ENCODE measurements around the gene CC2D2A.

Gene CC2D2A

DNA sequence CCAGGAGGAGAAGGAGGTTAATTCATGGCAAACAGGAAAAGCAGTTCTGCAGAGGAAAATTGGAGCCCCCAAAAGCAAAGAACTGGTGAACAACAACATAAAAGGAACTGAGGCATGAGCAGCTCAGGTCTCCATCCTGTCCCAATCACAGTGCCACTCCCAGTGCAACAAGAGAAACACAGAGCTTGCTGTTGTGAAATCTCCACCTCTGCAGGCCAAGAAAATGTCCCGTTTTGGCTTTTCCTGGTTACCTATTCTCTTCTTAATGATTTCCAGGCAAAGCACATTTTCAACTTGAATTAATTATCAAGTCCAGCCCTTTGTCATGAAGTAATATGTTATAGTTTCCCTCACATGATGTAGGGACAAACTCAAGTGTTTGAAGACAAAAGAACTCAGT lies 41.1 kb upstream of the CC2D2A start:
- TF ChIP-seq, protein P1, sequence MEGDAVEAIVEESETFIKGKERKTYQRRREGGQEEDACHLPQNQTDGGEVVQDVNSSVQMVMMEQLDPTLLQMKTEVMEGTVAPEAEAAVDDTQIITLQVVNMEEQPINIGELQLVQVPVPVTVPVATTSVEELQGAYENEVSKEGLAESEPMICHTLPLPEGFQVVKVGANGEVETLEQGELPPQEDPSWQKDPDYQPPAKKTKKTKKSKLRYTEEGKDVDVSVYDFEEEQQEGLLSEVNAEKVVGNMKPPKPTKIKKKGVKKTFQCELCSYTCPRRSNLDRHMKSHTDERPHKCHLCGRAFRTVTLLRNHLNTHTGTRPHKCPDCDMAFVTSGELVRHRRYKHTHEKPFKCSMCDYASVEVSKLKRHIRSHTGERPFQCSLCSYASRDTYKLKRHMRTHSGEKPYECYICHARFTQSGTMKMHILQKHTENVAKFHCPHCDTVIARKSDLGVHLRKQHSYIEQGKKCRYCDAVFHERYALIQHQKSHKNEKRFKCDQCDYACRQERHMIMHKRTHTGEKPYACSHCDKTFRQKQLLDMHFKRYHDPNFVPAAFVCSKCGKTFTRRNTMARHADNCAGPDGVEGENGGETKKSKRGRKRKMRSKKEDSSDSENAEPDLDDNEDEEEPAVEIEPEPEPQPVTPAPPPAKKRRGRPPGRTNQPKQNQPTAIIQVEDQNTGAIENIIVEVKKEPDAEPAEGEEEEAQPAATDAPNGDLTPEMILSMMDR (IDR thresholded peaks at IDR 0.05; ENCODE audit: low read depth, low read length) = no peak
- H3K4me1 ChIP-seq = no peaks in the 10 kb centered on the region
- no peak for DNase-seq

DNA sequence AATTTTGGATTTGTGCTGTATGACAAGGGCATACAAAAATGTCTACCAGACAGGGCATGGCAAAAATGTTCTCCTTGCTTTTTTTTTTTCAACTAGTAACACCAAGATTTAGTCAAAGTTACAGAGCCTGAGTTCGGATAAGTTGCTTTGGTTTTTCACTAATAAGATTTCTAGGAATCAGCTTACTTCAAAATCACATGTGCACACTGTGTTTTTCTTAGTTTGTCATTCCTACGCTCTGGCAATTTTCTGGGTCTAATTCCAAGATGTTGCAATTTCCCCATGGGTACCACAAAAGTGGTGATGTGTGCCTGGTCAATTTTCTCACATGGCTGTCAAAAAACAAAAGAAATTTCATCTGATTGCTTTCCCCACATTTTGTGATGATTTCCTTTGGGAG lies 35.6 kb upstream of the CC2D2A start:
- Histone ChIP-seq H3K4me3 (ENCODE audit: low read depth, low read length) (no peak overlapping the region), H3K27me3 (no peaks in the 10 kb centered on the region), H3K9me3 (no peaks in the 10 kb centered on the region), H3K36me3 (no peaks in the 10 kb centered on the region), H3K4me1 (no peaks in the 10 kb centered on the region)
- TF ChIP-seq, protein P1 (IDR thresholded peaks at IDR 0.05; ENCODE audit: low read depth, low read length) = no peak
- no peak for DNase-seq

More for the DNA sequence above, 41.1 kb upstream of the CC2D2A start:
- no peaks in the 10 kb centered on the region for H3K36me3 ChIP-seq
- H3K9me3 ChIP-seq = no peaks in the 10 kb centered on the region
- no peak overlapping the region for H3K4me3 ChIP-seq (ENCODE audit: low read depth, low read length)
- no peaks in the 10 kb centered on the region for H3K27me3 ChIP-seq

DNA sequence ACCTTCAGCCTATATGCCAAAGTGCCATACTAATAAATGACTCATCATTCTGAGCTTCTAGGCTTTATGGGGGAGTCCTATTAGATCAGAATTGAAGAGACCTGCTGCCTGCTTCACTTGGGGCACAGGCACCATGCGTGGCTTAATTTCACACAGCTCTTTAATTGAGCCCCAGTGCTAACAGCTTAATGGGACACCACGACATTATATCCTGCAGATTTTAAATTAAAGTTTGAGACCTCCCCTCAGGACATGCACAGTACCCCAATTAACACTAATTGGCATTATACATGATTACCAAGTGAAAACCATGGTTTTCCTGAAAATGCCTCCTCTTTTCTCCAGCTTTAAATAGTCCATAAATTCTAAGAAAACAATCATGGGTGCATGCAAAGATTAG lies 35.0 kb upstream of the CC2D2A start:
- TF ChIP-seq, protein P1 (IDR thresholded peaks at IDR 0.05; ENCODE audit: low read depth, low read length) = no peak
- no peak for DNase-seq
- Histone ChIP-seq H3K27me3 (no peaks in the 10 kb centered on the region), H3K4me3 (ENCODE audit: low read depth, low read length) (no peak overlapping the region), H3K36me3 (no peaks in the 10 kb centered on the region), H3K9me3 (no peaks in the 10 kb centered on the region), H3K4me1 (no peaks in the 10 kb centered on the region)

DNA sequence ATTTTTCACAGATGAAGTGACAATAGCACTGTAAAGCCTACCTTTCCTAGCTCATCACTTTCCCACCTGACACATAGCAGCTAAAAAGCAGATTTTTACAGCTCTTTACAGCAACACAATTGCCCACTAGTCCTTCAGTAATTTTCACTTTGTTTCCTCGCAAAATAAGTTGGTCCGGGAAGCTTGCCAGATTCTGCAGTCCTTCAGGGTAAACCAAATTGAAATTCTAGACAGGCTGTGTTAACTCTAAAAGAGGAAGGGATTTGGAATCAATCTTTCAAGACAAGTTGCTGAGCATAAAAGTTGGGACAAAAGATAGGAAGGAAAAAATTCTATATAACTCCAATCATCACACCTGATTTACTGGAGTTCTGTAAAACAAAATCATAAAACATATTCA lies 33.2 kb upstream of the CC2D2A start:
- no peak for DNase-seq
- H3K36me3 ChIP-seq = no peaks in the 10 kb centered on the region
- no peak overlapping the region for H3K4me3 ChIP-seq (ENCODE audit: low read depth, low read length)
- TF ChIP-seq, protein P1 (IDR thresholded peaks at IDR 0.05; ENCODE audit: low read depth, low read length) = no peak
- no peaks in the 10 kb centered on the region for H3K4me1 ChIP-seq
- no peaks in the 10 kb centered on the region for H3K27me3 ChIP-seq
- no peaks in the 10 kb centered on the region for H3K9me3 ChIP-seq

DNA sequence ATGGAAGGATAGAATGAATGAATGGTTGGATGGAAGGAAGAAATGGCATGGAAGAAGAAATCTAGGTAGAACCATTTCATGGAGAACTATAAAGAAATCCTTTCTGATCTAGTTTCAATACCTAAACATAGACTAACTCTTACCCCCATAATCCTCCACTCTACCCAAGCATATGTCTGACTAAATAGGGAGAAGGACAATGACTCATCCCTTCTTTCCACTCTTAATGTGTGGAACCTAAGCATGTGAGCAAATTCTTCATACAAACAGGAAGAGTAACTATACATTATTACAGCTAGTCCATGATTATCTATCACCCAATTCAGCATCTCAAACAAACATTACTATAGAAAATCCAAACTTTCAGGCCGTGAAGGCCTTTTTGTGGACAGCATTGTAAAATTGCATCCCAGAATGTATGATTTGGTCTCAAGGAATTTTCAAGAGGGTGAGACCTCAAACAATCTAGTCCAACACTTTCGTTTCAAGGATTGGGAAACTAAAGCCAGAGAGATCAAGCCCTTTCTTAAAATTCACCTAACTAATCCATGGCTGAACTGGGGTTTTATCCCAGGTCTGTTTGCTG lies 30.6 kb upstream of the CC2D2A start:
- TF ChIP-seq, protein P1 (IDR thresholded peaks at IDR 0.05; ENCODE audit: low read depth, low read length) = no peak
- Histone ChIP-seq H3K9me3 (no peaks in the 10 kb centered on the region), H3K4me3 (ENCODE audit: low read depth, low read length) (no peak overlapping the region), H3K36me3 (no peaks in the 10 kb centered on the region), H3K27me3 (no peaks in the 10 kb centered on the region), H3K4me1 (no peaks in the 10 kb centered on the region)
- DNase-seq = no peak

DNA sequence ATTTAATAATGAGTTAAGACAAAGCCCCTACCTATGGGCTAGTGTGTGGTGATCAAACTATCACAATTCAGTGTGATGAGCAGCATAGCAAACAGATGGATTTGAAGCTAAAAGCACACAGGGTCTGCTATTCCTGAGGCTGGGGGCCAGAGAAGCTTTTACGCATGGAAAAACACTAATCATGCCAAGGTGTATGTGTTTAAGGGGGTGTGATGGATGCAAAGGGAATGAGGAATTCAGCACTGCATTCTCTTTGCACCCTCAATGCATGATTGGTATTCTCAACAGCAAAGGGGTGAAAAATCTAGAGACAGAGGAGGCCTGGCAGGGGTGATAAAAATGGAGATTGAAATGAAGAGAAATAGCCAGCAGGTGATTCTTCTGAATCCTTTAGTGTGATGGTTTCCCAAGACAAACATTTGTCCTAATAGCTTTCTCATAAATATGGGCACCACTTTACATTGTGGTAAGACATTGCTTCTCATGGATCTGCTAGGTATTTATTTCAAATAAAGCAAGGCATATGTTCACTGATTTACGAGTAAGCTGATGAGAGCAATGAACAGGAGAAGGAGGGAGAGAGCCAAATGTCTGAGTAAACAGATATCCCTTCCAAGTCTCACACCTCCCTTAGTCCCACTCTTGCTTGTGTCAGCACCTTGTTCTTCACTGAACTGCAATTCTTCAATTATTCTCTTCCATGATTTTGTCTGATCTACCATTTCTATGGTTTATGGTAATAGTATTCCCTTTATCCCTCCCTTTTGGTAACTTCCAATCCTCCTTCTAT lies 26.1 kb upstream of the CC2D2A start:
- Histone ChIP-seq H3K4me1 (no peaks in the 10 kb centered on the region), H3K27me3 (no peaks in the 10 kb centered on the region), H3K36me3 (no peaks in the 10 kb centered on the region), H3K9me3 (no peaks in the 10 kb centered on the region), H3K4me3 (ENCODE audit: low read depth, low read length) (no peak overlapping the region)
- no peak for DNase-seq
- TF ChIP-seq, protein P1 (IDR thresholded peaks at IDR 0.05; ENCODE audit: low read depth, low read length) = no peak

All from BE2C (cell line).